KBM-7 (cell line): Measurements from ENCODE around the gene DCC.
A peak's percentile ranks its signal among the peaks of the same experiment; 100 is the strongest.

Experiments
- DNase-seq: peaks from one replicate; pipeline ENCODE4 v3.0.0-alpha.2; 2015
- in situ Hi-C: fragments of 300-500 bp; cut with MboI; formaldehyde crosslinking; loops from 2 replicates; pipeline ENCODE4 v1.14.3; 2020; ENCODE audit warnings: low sequenced_read_pairs, low pct_unique_long_range_greater_than_20kb, mixed read lengths

DCC gene

GRCh38 chr18:52465391-52465790 lies 125.4 kb downstream of the DCC start:
- no peak for DNase-seq
- in situ Hi-C loops = no loop called here

GRCh38 chr18:52468496-52468895 lies 128.5 kb downstream of the DCC start:
- DNase-seq = no peak
- in situ Hi-C loops = no loop called here

- no peak for DNase-seq
- in situ Hi-C loops = no loop called here
These were observed 135.3 kb downstream of the DCC start for GRCh38 chr18:52475325-52475724.

GRCh38 chr18:52481116-52481515 lies 141.1 kb downstream of the DCC start:
- in situ Hi-C loops = no loop called here
- DNase-seq = no peak

GRCh38 chr18:52484977-52485376 lies 145.0 kb downstream of the DCC start:
- in situ Hi-C loops = no loop called here
- DNase-seq = no peak

- DNase-seq = no peak
- in situ Hi-C loops = no loop called here
These were observed 146.1 kb downstream of the DCC start for GRCh38 chr18:52486052-52486451.

GRCh38 chr18:52489396-52490306 lies 149.7 kb downstream of the DCC start:
- in situ Hi-C loops = no loop called here
- no peak for DNase-seq

- in situ Hi-C loops = no loop called here
- no peak for DNase-seq
These were observed 156.4 kb downstream of the DCC start for GRCh38 chr18:52496426-52496825.

GRCh38 chr18:52499016-52499415 lies 159.0 kb downstream of the DCC start:
- no peak for DNase-seq
- in situ Hi-C loops = no loop called here

- DNase-seq = no peak
- in situ Hi-C loops = no loop called here
These were observed 159.6 kb downstream of the DCC start for GRCh38 chr18:52499644-52500043.

GRCh38 chr18:52504589-52504988 lies 164.6 kb downstream of the DCC start:
- no peak for DNase-seq
- in situ Hi-C loops = no loop called here

- DNase-seq = no peak
- in situ Hi-C loops = no loop called here
These were observed 170.1 kb downstream of the DCC start for GRCh38 chr18:52510139-52510538.

GRCh38 chr18:52518086-52518485 lies 178.1 kb downstream of the DCC start:
- in situ Hi-C loops = no loop called here
- no peak for DNase-seq

- DNase-seq = no peak
- in situ Hi-C loops = no loop called here
These were observed 179.0 kb downstream of the DCC start for GRCh38 chr18:52519021-52519420.

GRCh38 chr18:52523566-52523965 lies 183.6 kb downstream of the DCC start:
- in situ Hi-C loops = no loop called here
- no peak for DNase-seq

- in situ Hi-C loops = no loop called here
- no peak for DNase-seq
These were observed 191.8 kb downstream of the DCC start for GRCh38 chr18:52531836-52532235.

- DNase-seq = peak; percentile 8
- in situ Hi-C loops = no loop called here
These were observed 196.0 kb downstream of the DCC start for GRCh38 chr18:52536039-52536438.

- no peak for DNase-seq
These were observed 197.3 kb downstream of the DCC start for GRCh38 chr18:52537261-52537660.

GRCh38 chr18:52541056-52541455 lies 201.1 kb downstream of the DCC start:
- in situ Hi-C loops = no loop called here
- no peak for DNase-seq

More at GRCh38 chr18:52537261-52537660, 197.3 kb downstream of the DCC start:
- in situ Hi-C loops = no loop called here

GRCh38 chr18:52544086-52544485 lies 204.1 kb downstream of the DCC start:
- in situ Hi-C loops = no loop called here
- no peak for DNase-seq
